ENCODE data around the gene EME2.

EME2 gene

DNA sequence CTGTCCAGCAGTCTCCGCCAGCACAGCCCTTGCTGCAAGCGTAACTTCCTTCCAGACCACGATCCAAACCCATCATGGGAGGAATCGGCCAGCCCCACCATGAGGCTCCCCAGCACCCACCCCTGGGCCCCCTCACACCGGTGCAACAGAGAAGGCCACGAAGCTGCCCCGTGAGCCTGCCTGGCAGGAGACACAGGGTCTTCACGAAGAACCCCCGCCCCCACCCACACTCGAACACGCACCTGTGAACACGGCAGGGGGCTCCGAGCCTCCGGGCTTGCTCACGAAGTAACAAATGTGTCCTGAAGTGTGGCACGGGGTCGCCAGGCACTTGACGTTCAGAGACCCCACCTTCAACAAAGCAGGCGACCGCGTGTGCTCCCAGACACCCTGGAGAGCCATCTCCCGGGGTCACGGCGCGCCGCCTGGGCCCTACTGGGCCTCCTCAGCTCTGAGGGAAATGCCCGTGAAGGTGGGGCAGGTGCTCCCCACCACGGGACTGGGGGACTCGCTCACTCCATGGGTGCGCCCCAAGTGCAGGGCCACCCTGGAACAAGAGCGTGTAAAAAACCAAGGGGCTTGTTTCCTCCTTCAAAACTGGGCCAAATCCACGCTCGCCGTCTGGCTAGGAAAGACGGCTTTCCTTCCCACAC lies 46.4 kb downstream of the EME2 start:
- no peak for DNase-seq (ENCODE audit: low spot score)

DNA sequence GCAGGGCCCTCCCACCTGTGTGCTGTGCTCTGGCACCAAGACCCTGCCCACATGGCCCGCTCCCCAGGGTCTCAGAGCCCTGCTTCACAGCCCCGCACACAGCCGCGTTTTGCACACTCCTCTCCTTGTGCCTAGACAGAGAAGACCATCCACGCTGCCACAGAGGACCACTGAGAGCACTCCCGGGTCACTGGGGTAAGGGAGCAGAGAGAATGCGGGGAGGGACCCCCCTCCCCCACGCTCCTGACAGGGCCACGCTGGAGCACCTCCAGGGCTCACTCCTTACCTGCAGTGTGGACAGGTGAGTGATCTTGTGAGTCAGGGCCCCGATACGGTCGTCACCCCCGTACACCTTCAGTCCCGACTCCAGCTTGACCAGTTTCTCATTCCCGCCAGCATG lies 47.0 kb downstream of the EME2 start:
- DNase-seq (ENCODE audit: low spot score): no peak

GRCh38 chr16:1820096-1820945 lies 47.7 kb downstream of the EME2 start:
- no peak for DNase-seq (ENCODE audit: low spot score)

- no peak for DNase-seq (ENCODE audit: low spot score)
Observed at GRCh38 chr16:1820946-1821290, 48.3 kb downstream of the EME2 start.

- no peak for DNase-seq (ENCODE audit: low spot score)
Observed at GRCh38 chr16:1821861-1822611, 49.4 kb downstream of the EME2 start.

- no peak for DNase-seq (ENCODE audit: low spot score)
Observed at GRCh38 chr16:1822801-1823200, 50.2 kb downstream of the EME2 start.

DNA sequence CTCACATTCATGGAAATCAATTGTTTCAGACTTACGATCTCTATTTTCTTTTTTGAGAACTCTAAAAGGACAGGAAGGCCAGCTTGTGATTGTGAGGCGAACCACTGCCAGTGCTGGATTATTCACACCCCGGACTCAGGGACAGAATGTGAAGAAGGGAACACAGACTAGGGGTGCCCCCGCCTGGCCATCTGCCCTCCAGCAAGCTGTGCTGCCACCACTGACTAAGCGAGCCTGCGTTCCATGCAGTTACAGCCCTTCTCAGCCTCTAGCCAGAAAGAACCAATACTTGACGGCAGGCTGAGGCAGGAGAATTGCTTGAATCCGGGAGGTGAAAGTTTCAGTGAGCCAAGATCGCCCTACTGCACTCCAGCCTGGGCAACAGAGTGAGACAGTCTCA lies 51.2 kb downstream of the EME2 start:
- DNase-seq (ENCODE audit: low spot score): peak; percentile 58

DNA sequence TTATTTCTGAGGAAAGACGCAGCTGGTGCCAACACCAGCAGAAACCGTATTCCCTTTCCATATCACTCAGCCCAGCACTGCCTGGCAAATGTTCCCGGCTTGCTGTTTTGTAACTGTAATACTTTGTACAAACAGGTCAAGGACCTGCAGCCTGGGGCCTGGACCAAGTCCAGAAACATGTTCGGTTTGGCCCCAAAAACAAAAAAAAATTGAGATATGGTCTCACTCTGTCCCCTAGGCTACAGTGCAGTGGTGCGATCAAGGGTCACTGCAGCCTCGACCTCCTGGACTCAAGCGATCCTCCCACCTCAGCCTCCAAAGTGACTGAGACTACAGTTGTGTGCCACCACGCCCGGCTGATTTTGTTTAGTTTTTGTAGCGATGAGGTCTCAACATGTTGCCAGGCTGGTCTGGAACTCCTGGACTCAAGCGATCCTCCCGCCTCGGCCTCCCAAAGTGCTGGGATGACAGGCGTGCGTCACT lies 52.8 kb downstream of the EME2 start:
- DNase-seq (ENCODE audit: low spot score): no peak
